Measurements from ENCODE around the gene SMAD3.

SMAD3 gene

DNA sequence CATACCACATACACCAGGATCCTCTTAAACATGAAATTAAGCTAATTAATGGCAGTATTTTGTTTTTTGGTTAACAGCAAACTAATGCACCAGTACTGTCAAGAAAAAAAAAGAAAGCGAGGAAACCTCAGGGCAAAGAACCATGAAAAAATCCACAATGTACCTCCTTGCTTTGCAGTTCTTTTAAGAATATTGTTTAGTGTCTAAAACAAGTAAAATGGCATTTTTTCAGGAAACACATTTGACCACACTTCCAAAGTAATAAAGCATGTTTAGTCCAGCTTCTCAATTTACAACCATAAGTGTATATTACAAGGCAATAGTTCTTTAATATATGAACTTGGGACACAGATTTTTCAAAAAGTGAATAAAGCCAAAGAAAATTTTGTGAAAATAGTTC is 162.4 kb downstream of the SMAD3 start:
- no peak for DNase-seq (ENCODE audit: low read depth in 1 of 2, low spot score in 1 of 2)
- TF ChIP-seq, protein P1, sequence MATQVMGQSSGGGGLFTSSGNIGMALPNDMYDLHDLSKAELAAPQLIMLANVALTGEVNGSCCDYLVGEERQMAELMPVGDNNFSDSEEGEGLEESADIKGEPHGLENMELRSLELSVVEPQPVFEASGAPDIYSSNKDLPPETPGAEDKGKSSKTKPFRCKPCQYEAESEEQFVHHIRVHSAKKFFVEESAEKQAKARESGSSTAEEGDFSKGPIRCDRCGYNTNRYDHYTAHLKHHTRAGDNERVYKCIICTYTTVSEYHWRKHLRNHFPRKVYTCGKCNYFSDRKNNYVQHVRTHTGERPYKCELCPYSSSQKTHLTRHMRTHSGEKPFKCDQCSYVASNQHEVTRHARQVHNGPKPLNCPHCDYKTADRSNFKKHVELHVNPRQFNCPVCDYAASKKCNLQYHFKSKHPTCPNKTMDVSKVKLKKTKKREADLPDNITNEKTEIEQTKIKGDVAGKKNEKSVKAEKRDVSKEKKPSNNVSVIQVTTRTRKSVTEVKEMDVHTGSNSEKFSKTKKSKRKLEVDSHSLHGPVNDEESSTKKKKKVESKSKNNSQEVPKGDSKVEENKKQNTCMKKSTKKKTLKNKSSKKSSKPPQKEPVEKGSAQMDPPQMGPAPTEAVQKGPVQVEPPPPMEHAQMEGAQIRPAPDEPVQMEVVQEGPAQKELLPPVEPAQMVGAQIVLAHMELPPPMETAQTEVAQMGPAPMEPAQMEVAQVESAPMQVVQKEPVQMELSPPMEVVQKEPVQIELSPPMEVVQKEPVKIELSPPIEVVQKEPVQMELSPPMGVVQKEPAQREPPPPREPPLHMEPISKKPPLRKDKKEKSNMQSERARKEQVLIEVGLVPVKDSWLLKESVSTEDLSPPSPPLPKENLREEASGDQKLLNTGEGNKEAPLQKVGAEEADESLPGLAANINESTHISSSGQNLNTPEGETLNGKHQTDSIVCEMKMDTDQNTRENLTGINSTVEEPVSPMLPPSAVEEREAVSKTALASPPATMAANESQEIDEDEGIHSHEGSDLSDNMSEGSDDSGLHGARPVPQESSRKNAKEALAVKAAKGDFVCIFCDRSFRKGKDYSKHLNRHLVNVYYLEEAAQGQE (IDR thresholded peaks at IDR 0.05; ENCODE audit: insufficient replicate concordance, low read depth): no peak
- TF ChIP-seq, protein P2, sequence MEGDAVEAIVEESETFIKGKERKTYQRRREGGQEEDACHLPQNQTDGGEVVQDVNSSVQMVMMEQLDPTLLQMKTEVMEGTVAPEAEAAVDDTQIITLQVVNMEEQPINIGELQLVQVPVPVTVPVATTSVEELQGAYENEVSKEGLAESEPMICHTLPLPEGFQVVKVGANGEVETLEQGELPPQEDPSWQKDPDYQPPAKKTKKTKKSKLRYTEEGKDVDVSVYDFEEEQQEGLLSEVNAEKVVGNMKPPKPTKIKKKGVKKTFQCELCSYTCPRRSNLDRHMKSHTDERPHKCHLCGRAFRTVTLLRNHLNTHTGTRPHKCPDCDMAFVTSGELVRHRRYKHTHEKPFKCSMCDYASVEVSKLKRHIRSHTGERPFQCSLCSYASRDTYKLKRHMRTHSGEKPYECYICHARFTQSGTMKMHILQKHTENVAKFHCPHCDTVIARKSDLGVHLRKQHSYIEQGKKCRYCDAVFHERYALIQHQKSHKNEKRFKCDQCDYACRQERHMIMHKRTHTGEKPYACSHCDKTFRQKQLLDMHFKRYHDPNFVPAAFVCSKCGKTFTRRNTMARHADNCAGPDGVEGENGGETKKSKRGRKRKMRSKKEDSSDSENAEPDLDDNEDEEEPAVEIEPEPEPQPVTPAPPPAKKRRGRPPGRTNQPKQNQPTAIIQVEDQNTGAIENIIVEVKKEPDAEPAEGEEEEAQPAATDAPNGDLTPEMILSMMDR (IDR thresholded peaks at IDR 0.05; ENCODE audit: insufficient read depth, low read length): no peak
- no peak for TF ChIP-seq GABPA (IDR thresholded peaks at IDR 0.05; ENCODE audit: low read depth)
- no peak for TF ChIP-seq SPI1 (IDR thresholded peaks at IDR 0.05; ENCODE audit: borderline replicate concordance, low read depth)
- TF ChIP-seq POLR2AphosphoS5 (IDR thresholded peaks at IDR 0.05; ENCODE audit: low read depth): no peak
- Histone ChIP-seq H3K27me3 (ENCODE audit: insufficient read depth, poor library complexity, severe bottlenecking) (no peaks in the 10 kb centered on the region), H3K4me3 (replicated peaks; ENCODE audit: insufficient read depth, low read length) (no peak overlapping the region), H3K27ac (replicated peaks) (no peak overlapping the region)

DNA sequence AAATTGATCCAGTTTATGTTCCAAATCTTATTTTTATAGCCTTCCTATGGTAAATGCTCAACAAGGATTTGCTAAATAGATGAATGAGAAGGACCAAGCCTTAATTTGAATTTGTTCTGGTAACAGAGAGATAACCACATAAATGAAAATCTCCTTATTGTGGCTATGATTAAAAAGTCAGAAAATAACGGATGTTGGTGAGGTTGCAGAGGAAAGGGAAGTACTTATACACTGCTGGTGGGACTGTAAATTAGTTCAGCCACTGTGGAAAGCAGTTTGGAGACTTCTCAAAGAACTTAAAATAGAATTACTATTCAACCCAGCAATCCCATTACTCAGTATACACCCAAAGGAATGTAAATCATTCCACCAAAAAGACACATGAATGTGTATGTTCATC is 162.9 kb downstream of the SMAD3 start:
- no peaks in the 10 kb centered on the region for H3K27me3 ChIP-seq (ENCODE audit: insufficient read depth, poor library complexity, severe bottlenecking)
- no peak for DNase-seq (ENCODE audit: low read depth in 1 of 2, low spot score in 1 of 2)
- H3K4me3 ChIP-seq (replicated peaks; ENCODE audit: insufficient read depth, low read length): no peak overlapping the region
- TF ChIP-seq GABPA (IDR thresholded peaks at IDR 0.05; ENCODE audit: low read depth) (no peak), SPI1 (IDR thresholded peaks at IDR 0.05; ENCODE audit: borderline replicate concordance, low read depth) (no peak), POLR2AphosphoS5 (IDR thresholded peaks at IDR 0.05; ENCODE audit: low read depth) (no peak)
- TF ChIP-seq, protein P2 (IDR thresholded peaks at IDR 0.05; ENCODE audit: insufficient read depth, low read length): no peak
- TF ChIP-seq, protein P1 (IDR thresholded peaks at IDR 0.05; ENCODE audit: insufficient replicate concordance, low read depth): no peak
- no peak overlapping the region for H3K27ac ChIP-seq (replicated peaks)

DNA sequence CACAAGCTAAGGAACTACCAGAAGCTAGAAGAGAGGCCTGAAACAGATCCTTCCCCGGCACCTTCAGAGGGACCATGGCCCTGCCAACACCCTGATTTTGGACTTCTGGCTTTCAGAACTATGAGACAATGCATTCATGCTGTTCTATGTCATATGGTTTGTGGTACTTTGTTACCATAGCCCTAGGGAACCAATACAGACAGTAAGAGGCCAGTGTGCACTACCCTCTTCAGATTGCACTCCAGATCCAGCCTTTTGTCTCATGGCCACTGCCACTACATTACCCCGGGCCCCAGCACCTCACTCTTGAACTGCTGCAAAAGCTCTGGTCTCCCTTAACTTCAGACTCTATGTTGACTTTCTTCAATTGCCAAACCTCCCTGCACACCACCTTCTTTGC is 165.1 kb downstream of the SMAD3 start:
- H3K27ac ChIP-seq (replicated peaks): no peak overlapping the region
- TF ChIP-seq, protein P2 (IDR thresholded peaks at IDR 0.05; ENCODE audit: insufficient read depth, low read length): no peak
- no peak for TF ChIP-seq SPI1 (IDR thresholded peaks at IDR 0.05; ENCODE audit: borderline replicate concordance, low read depth)
- no peak for TF ChIP-seq POLR2AphosphoS5 (IDR thresholded peaks at IDR 0.05; ENCODE audit: low read depth)
- TF ChIP-seq, protein P1 (IDR thresholded peaks at IDR 0.05; ENCODE audit: insufficient replicate concordance, low read depth): no peak
- TF ChIP-seq GABPA (IDR thresholded peaks at IDR 0.05; ENCODE audit: low read depth): no peak
- no peak for DNase-seq (ENCODE audit: low read depth in 1 of 2, low spot score in 1 of 2)
- no peaks in the 10 kb centered on the region for H3K27me3 ChIP-seq (ENCODE audit: insufficient read depth, poor library complexity, severe bottlenecking)
- H3K4me3 ChIP-seq (replicated peaks; ENCODE audit: insufficient read depth, low read length): no peak overlapping the region
